ENCODE data around the gene GPR137C.

Gene GPR137C

GRCh38 chr14:52531481-52531880 lies 21.2 kb upstream of the GPR137C start:
- no peak overlapping the region for H3K27ac ChIP-seq
- TF ChIP-seq, protein P1, sequence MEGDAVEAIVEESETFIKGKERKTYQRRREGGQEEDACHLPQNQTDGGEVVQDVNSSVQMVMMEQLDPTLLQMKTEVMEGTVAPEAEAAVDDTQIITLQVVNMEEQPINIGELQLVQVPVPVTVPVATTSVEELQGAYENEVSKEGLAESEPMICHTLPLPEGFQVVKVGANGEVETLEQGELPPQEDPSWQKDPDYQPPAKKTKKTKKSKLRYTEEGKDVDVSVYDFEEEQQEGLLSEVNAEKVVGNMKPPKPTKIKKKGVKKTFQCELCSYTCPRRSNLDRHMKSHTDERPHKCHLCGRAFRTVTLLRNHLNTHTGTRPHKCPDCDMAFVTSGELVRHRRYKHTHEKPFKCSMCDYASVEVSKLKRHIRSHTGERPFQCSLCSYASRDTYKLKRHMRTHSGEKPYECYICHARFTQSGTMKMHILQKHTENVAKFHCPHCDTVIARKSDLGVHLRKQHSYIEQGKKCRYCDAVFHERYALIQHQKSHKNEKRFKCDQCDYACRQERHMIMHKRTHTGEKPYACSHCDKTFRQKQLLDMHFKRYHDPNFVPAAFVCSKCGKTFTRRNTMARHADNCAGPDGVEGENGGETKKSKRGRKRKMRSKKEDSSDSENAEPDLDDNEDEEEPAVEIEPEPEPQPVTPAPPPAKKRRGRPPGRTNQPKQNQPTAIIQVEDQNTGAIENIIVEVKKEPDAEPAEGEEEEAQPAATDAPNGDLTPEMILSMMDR (conservative IDR thresholded peaks at IDR 0.05) = no peak

- no peak overlapping the region for H3K27ac ChIP-seq
- TF ChIP-seq, protein P1 (conservative IDR thresholded peaks at IDR 0.05) = no peak
These were observed 16.4 kb upstream of the GPR137C start for GRCh38 chr14:52536269-52536668.

DNA sequence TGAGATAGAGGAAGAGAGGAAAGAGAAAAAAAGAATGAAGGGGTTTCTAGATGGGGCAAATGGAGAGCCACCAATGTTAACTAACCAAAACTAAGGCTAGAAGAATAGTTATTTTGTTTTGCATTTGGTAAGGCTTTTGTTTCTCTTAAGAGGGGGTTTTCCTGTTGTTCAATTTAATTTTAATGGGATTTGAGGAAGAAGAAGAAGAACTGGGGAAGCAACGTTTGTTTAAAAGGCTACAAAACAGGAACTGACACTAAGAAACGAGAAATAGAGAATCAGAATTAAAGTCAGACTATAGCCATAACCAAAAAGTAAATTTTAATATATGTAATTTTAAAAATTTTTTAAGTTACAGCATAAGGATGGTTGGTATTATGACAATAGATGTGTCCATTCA lies 14.0 kb upstream of the GPR137C start:
- H3K27ac ChIP-seq = no peak overlapping the region
- TF ChIP-seq, protein P1 (conservative IDR thresholded peaks at IDR 0.05) = no peak

DNA sequence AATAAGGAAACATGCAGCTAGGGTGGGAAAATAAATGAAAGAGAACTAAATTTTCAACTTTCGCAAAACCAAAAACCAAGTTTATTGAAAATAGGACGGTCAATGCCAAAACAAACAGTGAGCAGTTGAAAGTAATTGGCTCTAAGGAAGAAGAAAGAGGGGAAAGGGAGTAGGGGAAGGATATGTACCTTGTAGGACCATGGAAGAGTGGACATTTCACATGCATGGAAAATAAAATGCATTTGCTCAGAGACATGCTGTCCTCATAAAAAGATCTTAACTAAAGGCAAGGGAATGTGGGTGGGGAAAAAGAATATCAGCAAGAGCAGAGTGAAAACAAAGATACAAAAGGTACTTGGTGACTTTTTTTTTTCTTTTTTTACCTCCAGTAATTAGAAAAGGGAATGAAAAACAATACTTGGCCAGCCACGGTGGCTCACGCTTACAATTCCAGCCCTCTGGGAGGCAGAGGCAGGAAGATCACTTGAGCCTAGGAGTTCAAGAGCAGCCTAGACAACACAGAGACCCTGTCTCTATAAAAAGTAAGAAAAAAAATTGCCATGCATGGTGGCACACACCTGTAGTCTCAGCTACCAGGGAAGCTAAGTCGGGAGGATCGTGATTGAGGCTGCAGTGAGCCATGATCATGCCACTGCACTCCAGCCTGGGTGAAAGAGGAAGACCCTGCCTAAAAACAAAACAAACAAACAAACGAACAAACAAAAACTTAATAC lies 6.9 kb upstream of the GPR137C start:
- peak overlapping the region; percentile 98 for H3K27ac ChIP-seq
- TF ChIP-seq, protein P1 (conservative IDR thresholded peaks at IDR 0.05) = no peak

GRCh38 chr14:52546318-52546670 lies 6.3 kb upstream of the GPR137C start:
- TF ChIP-seq, protein P1 (conservative IDR thresholded peaks at IDR 0.05) = no peak
- peak overlapping the region; percentile 98 for H3K27ac ChIP-seq

DNA sequence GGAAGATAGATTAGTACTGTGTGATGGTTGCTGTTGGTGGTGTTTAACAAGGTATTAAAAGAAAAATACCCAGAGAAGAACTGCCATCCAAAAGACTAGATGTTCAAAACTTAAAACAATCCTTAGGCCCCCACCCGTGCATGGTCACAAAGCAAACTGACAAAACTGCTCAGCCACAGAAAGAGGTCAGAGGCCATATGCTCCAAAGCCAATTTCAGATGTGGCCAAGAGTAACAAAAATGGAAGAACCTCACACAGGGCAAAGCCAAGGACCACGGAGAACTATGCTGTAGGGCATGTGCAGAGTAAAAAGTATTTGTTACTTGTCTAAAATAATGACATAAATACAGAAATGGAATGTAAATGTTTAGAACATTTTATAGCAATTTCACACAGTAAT lies 5.6 kb upstream of the GPR137C start:
- H3K27ac ChIP-seq = peak overlapping the region; percentile 98
- TF ChIP-seq, protein P1 (conservative IDR thresholded peaks at IDR 0.05) = no peak

GRCh38 chr14:52547526-52547925 lies 5.1 kb upstream of the GPR137C start:
- peak overlapping the region; percentile 98 for H3K27ac ChIP-seq
- TF ChIP-seq, protein P1 (conservative IDR thresholded peaks at IDR 0.05) = no peak

All from VCaP (cell line).